GM23248 (cell line): ENCODE data around the gene TULP3.

Experiments used
- EZH2 ChIP-seq: fragments of 200-600 bp; sonication (generic); IDR thresholded peaks from 2 replicates; pipeline ENCODE4 v1.6.1; 2018; ENCODE audit warnings: antibody characterized with exemption, mild to moderate bottlenecking; ENCODE audit not compliant: insufficient read depth, poor library complexity, severe bottlenecking
- EZH2phosphoT487 ChIP-seq: fragments of 200-600 bp; sonication (generic); IDR thresholded peaks from 2 replicates; pipeline ENCODE4 v1.6.1; 2018; ENCODE audit warnings: antibody characterized with exemption, moderate library complexity, mild to moderate bottlenecking, low read depth; ENCODE audit not compliant: insufficient read depth

- TF ChIP-seq EZH2 (no peak), EZH2phosphoT487 (no peak)
Measured at GRCh38 chr12:2877953-2878732, 12.5 kb upstream of the TULP3 start.
